GM19328 (cell line): ENCODE measurements around the gene PNPLA7.
"Not testable (repeated sequence)": the region's sequence is repeated elsewhere in the genome, so short reads cannot be mapped to it uniquely, and the experiment has no call there.

ENCODE experiments used
- ATAC-seq: cut with Tn5 transposase; IDR thresholded peaks from one replicate; pipeline ENCODE4 v1.9.1; 2021; ENCODE audit warnings: mild to moderate bottlenecking, moderate library complexity; ENCODE audit not compliant: unreplicated experiment

Gene PNPLA7

GRCh38 chr9:137543237-137543963 lies 6.8 kb downstream of the PNPLA7 start:
- no peak for ATAC-seq

- ATAC-seq: no peak
These were observed 7.7 kb downstream of the PNPLA7 start for GRCh38 chr9:137542486-137542885.

GRCh38 chr9:137540536-137540935 lies 9.7 kb downstream of the PNPLA7 start:
- ATAC-seq: no peak

GRCh38 chr9:137538058-137538457 lies 12.1 kb downstream of the PNPLA7 start:
- no peak for ATAC-seq

GRCh38 chr9:137536594-137537131 lies 13.5 kb downstream of the PNPLA7 start:
- ATAC-seq: not testable (repeated sequence)

GRCh38 chr9:137535120-137535428 lies 15.1 kb downstream of the PNPLA7 start:
- no peak for ATAC-seq

GRCh38 chr9:137534256-137535119 lies 15.7 kb downstream of the PNPLA7 start:
- no peak for ATAC-seq

GRCh38 chr9:137532891-137533468 lies 17.2 kb downstream of the PNPLA7 start:
- ATAC-seq: not testable (repeated sequence)

GRCh38 chr9:137531099-137531765 lies 19.0 kb downstream of the PNPLA7 start:
- ATAC-seq: no peak

- no peak for ATAC-seq
These were observed 19.9 kb downstream of the PNPLA7 start for GRCh38 chr9:137530331-137530730.

- no peak for ATAC-seq
These were observed 25.3 kb downstream of the PNPLA7 start for GRCh38 chr9:137524981-137525317.

GRCh38 chr9:137524161-137524980 lies 25.8 kb downstream of the PNPLA7 start:
- ATAC-seq: no peak

GRCh38 chr9:137522746-137523455 lies 27.3 kb downstream of the PNPLA7 start:
- ATAC-seq: no peak

GRCh38 chr9:137521405-137521985 lies 28.7 kb downstream of the PNPLA7 start:
- no peak for ATAC-seq

GRCh38 chr9:137520614-137521404 lies 29.4 kb downstream of the PNPLA7 start:
- ATAC-seq: no peak

GRCh38 chr9:137519553-137519952 lies 30.6 kb downstream of the PNPLA7 start:
- ATAC-seq: no peak

GRCh38 chr9:137518661-137519459 lies 31.3 kb downstream of the PNPLA7 start:
- not testable (repeated sequence) for ATAC-seq
